Keratinocyte (primary cell): Measurements from ENCODE around the gene PXDC1. TPM values are rescaled to one million over a fixed set of nuclear protein-coding genes. Genes with fewer than 3 reads are reported as not detected.

Source experiments
- DNase-seq: peaks from one replicate; pipeline ENCODE4 v3.0.0-alpha.2; 2011; ENCODE audit warnings: low read depth, missing footprints, low spot score
- FAIRE-seq: peaks from 2 replicates; lab custom pipeline; 2011; peaks lifted over from hg19 to GRCh38; lab: Jason Lieb, UNC
- H2AFZ ChIP-seq: 2 replicates; pipeline ENCODE4 v1.6.0; 2012; ENCODE audit warnings: low read length, control low read depth, inconsistent platforms; ENCODE audit not compliant: control insufficient read depth
- H3K27ac ChIP-seq: 2 replicates; pipeline ENCODE4 v1.5.1; 2011; ENCODE audit warnings: low read length; ENCODE audit not compliant: control insufficient read depth, insufficient read depth
- H3K27me3 ChIP-seq: 3 replicates; pipeline ENCODE4 v1.6.0; 2011; ENCODE audit warnings: low read length; ENCODE audit not compliant: control insufficient read depth, insufficient read depth; ENCODE audit errors: extremely low read depth
- H3K36me3 ChIP-seq, 2 experiments: 2 replicates in 1 of 2; 3 replicates in 1 of 2; pipeline ENCODE4 v1.5.1; 2011; ENCODE audit warnings: low read length in 2 of 2, mild to moderate bottlenecking in 1 of 2; ENCODE audit not compliant: control insufficient read depth in 2 of 2, insufficient read depth in 2 of 2; ENCODE audit errors: extremely low read depth in 1 of 2
- H3K4me1 ChIP-seq: 3 replicates; pipeline ENCODE4 v1.5.1; 2011; ENCODE audit warnings: low read length; ENCODE audit not compliant: control insufficient read depth, insufficient read depth; ENCODE audit errors: extremely low read depth
- H3K4me2 ChIP-seq: 3 replicates; pipeline ENCODE4 v1.6.0; 2011; ENCODE audit warnings: low read depth, low read length; ENCODE audit not compliant: control insufficient read depth, insufficient read depth; ENCODE audit errors: extremely low read depth
- H3K4me3 ChIP-seq, 3 experiments: fragments of 200-600 bp in 1 of 3; sonication (generic) in 1 of 3; 2 replicates in 2 of 3; 3 replicates in 1 of 3; pipeline ENCODE4 v1.5.1; 2011 to 2016; ENCODE audit warnings: low read length in 3 of 3, mild to moderate bottlenecking in 3 of 3, control low read depth in 2 of 3, inconsistent platforms in 1 of 3, low read depth in 1 of 3, mixed read lengths in 1 of 3, mixed run types in 1 of 3, moderate library complexity in 1 of 3; ENCODE audit not compliant: control insufficient read depth in 2 of 3, insufficient read depth in 2 of 3; ENCODE audit errors: extremely low read depth in 1 of 3
- H3K79me2 ChIP-seq: 2 replicates; pipeline ENCODE4 v1.6.0; 2012; ENCODE audit warnings: low read length; ENCODE audit not compliant: control insufficient read depth, insufficient read depth
- H3K9ac ChIP-seq: 3 replicates; pipeline ENCODE4 v1.6.0; 2011; ENCODE audit warnings: low read length; ENCODE audit not compliant: control insufficient read depth, insufficient read depth; ENCODE audit errors: extremely low read depth
- H3K9me1 ChIP-seq: 3 replicates; pipeline ENCODE4 v1.6.0; 2011; ENCODE audit warnings: low read length; ENCODE audit not compliant: control insufficient read depth, insufficient read depth; ENCODE audit errors: extremely low read depth
- H3K9me3 ChIP-seq: 2 replicates; pipeline ENCODE4 v1.5.1; 2012; ENCODE audit warnings: low read depth, low read length; ENCODE audit not compliant: control insufficient read depth
- H4K20me1 ChIP-seq: 3 replicates; pipeline ENCODE4 v1.6.0; 2011; ENCODE audit warnings: low read length; ENCODE audit not compliant: control insufficient read depth, insufficient read depth; ENCODE audit errors: extremely low read depth
- EZH2 ChIP-seq: IDR thresholded peaks from one replicate; pipeline ENCODE4 v1.6.1; 2012; ENCODE audit warnings: inconsistent platforms, mild to moderate bottlenecking, low read length, moderate library complexity
- dilution Hi-C: fragments of 300-500 bp; cut with MboI; formaldehyde crosslinking; loops from one replicate; pipeline ENCODE4 v1.7.0; 2020; ENCODE audit warnings: low sequenced_read_pairs; ENCODE audit not compliant: extremely low pct_ligation_motif_present
- polyA plus RNA-seq, 5 experiments: library from polyadenylated mRNA; depleted of rRNA in 3 of 5; stranded (reverse) in 3 of 5; stranded (forward) in 1 of 5; unstranded in 1 of 5; fragments of >200 nt; gene quantifications; 1 replicate in 1 of 5; 2 replicates in 3 of 5; 3 replicates in 1 of 5; pipeline versions ENCODE4 v1.2.1 to v1.2.3, GENCODE V29; 2011 to 2012; ENCODE audit warnings: missing spikeins in 2 of 5, low read depth in 1 of 5, low replicate concordance in 1 of 5
- TF ChIP-seq, protein P1 (sequence below), 3 experiments: IDR thresholded peaks in 1 of 3; conservative IDR thresholded peaks in 1 of 3; optimal IDR thresholded peaks in 1 of 3; 2 replicates in 2 of 3; 3 replicates in 1 of 3; pipeline versions ENCODE3 to v1.5.1; 2011; ENCODE audit warnings: low read length in 3 of 3, mild to moderate bottlenecking in 3 of 3, moderate library complexity in 2 of 3, control low read depth in 1 of 3, inconsistent platforms in 1 of 3; ENCODE audit not compliant: insufficient read depth in 2 of 3; ENCODE audit errors: extremely low read depth in 1 of 3

The PXDC1 gene
- polyA plus RNA-seq, 1 donor (not counting 4 experiments of a cell fraction or from before 2014, with no cell fraction given): 17.1 TPM

- no peaks in the 10 kb centered on the region for H3K27me3 ChIP-seq
- H3K4me2 ChIP-seq: no peak overlapping the region
- H3K79me2 ChIP-seq: no peaks in the 10 kb centered on the region
- dilution Hi-C loops: loop anchor here (25.0 kb wide), 1 partner anchor 295 kb away; no protein-coding TSS in a partner anchor
- H2AFZ ChIP-seq: no peak overlapping the region
- no peaks in the 10 kb centered on the region for H3K9me1 ChIP-seq
- no peak for DNase-seq
- H3K4me3 ChIP-seq: no peak overlapping the region
- FAIRE-seq: no peak
- no peak overlapping the region for H3K27ac ChIP-seq
- H4K20me1 ChIP-seq: no peaks in the 10 kb centered on the region
- H3K9me3 ChIP-seq: no peaks in the 10 kb centered on the region
- peaks cover 8% of the 10 kb centered on the region for H3K4me1 ChIP-seq
- no peak overlapping the region for H3K9ac ChIP-seq
- TF ChIP-seq, protein P1, sequence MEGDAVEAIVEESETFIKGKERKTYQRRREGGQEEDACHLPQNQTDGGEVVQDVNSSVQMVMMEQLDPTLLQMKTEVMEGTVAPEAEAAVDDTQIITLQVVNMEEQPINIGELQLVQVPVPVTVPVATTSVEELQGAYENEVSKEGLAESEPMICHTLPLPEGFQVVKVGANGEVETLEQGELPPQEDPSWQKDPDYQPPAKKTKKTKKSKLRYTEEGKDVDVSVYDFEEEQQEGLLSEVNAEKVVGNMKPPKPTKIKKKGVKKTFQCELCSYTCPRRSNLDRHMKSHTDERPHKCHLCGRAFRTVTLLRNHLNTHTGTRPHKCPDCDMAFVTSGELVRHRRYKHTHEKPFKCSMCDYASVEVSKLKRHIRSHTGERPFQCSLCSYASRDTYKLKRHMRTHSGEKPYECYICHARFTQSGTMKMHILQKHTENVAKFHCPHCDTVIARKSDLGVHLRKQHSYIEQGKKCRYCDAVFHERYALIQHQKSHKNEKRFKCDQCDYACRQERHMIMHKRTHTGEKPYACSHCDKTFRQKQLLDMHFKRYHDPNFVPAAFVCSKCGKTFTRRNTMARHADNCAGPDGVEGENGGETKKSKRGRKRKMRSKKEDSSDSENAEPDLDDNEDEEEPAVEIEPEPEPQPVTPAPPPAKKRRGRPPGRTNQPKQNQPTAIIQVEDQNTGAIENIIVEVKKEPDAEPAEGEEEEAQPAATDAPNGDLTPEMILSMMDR (optimal IDR thresholded peaks at IDR 0.05 in 1 of 3, IDR thresholded peaks at IDR 0.05 in 1 of 3, conservative IDR thresholded peaks at IDR 0.05 in 1 of 3; ENCODE audit: extremely low read depth in 1 of 3, insufficient read depth in 2 of 3, low read length in 3 of 3): no peak
- no peak for TF ChIP-seq EZH2
- H3K36me3 ChIP-seq: no peaks in the 10 kb centered on the region
Observed at GRCh38 chr6:3707024-3707423, 44.5 kb downstream of the PXDC1 start.

GRCh38 chr6:3706547-3706946, 45.0 kb downstream of the PXDC1 start:
- Histone ChIP-seq H3K27ac (no peak overlapping the region), H2AFZ (no peak overlapping the region), H3K4me3 (no peak overlapping the region), H3K36me3 (no peaks in the 10 kb centered on the region), H3K9me1 (no peaks in the 10 kb centered on the region), H3K79me2 (no peaks in the 10 kb centered on the region), H3K4me2 (no peak overlapping the region), H3K9ac (no peak overlapping the region), H3K27me3 (no peaks in the 10 kb centered on the region), H4K20me1 (no peaks in the 10 kb centered on the region), H3K9me3 (no peaks in the 10 kb centered on the region), H3K4me1 (peaks cover 8% of the 10 kb centered on the region)
- dilution Hi-C loops: loop anchor here (25.0 kb wide), 1 partner anchor 294 kb away; no protein-coding TSS in a partner anchor
- TF ChIP-seq EZH2: no peak
- TF ChIP-seq, protein P1 (optimal IDR thresholded peaks at IDR 0.05 in 1 of 3, IDR thresholded peaks at IDR 0.05 in 1 of 3, conservative IDR thresholded peaks at IDR 0.05 in 1 of 3; ENCODE audit: extremely low read depth in 1 of 3, insufficient read depth in 2 of 3, low read length in 3 of 3): no peak
- FAIRE-seq: no peak
- no peak for DNase-seq
